Uterus (tissue), 2 donors: ENCODE measurements around the gene PBOV1.

Experiments
- POLR2A ChIP-seq, 2 donors: fragments of 450-650 bp; IDR thresholded peaks; one replicate each; pipeline ENCODE4 v1.6.1; 2016; ENCODE audit warnings: antibody characterized with exemption in 2 of 2, mild to moderate bottlenecking in 1 of 2, moderate library complexity in 1 of 2
- TF ChIP-seq, protein P1 (sequence below), 4 experiments: fragments of 200-600 bp in 2 of 4; fragments of 450-650 bp in 2 of 4; sonication (generic) in 2 of 4; IDR thresholded peaks; one replicate each; pipeline ENCODE4 v1.5.1; 2016 to 2019; ENCODE audit warnings: antibody characterized with exemption in 4 of 4, mild to moderate bottlenecking in 2 of 4, moderate library complexity in 1 of 4

DNA sequence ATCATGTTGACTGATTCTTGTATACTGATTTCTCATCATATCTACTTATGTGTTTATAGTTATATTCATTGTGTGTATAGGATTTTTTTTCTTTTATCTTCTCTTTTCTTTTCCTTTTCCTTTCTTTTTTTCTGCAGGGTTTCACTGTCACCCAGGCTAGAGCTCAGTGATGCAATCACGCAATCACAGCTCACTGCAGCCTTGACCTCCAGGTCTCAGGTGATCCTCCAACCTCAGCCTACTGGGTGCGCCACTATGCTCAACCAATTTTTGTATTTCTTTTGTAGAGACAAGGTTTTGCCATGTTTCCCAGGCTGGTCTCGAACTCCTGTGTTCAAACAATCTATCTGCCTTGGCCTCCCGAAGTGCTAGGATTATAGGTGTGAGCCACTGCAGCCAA is 1.6 kb upstream of the PBOV1 start:
- TF ChIP-seq, protein P1, sequence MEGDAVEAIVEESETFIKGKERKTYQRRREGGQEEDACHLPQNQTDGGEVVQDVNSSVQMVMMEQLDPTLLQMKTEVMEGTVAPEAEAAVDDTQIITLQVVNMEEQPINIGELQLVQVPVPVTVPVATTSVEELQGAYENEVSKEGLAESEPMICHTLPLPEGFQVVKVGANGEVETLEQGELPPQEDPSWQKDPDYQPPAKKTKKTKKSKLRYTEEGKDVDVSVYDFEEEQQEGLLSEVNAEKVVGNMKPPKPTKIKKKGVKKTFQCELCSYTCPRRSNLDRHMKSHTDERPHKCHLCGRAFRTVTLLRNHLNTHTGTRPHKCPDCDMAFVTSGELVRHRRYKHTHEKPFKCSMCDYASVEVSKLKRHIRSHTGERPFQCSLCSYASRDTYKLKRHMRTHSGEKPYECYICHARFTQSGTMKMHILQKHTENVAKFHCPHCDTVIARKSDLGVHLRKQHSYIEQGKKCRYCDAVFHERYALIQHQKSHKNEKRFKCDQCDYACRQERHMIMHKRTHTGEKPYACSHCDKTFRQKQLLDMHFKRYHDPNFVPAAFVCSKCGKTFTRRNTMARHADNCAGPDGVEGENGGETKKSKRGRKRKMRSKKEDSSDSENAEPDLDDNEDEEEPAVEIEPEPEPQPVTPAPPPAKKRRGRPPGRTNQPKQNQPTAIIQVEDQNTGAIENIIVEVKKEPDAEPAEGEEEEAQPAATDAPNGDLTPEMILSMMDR (IDR thresholded peaks at IDR 0.05) = no peak
- no peak for TF ChIP-seq POLR2A (IDR thresholded peaks at IDR 0.05)
